ENCODE results near the gene FRYL. TPM values are rescaled to one million over a fixed set of nuclear protein-coding genes. Genes with fewer than 3 reads are reported as not detected.

FRYL gene
- total and polyA plus RNA-seq, 2 of the 8 experiments (the other 6 are each of a cell fraction or from before 2014, with no cell fraction given), result 8.0 to 36.5 TPM

- Histone ChIP-seq H2BK15ac (ENCODE audit: low read length) (no peak overlapping the region), H3K9ac (replicated peaks in 1 of 4; ENCODE audit: extremely low read depth in 1 of 4, low read depth in 3 of 4, low read length in 3 of 4) (no peak overlapping the region), H3K79me1 (ENCODE audit: low read depth, low read length) (no peaks in the 10 kb centered on the region), H3K9me3 (ENCODE audit: insufficient read depth in 2 of 2, low read depth in 1 of 2, low read length in 1 of 2) (no peaks in the 10 kb centered on the region), H3K4me3 (ENCODE audit: extremely low read depth in 1 of 4, insufficient read depth in 2 of 4, low read depth in 3 of 4, low read length in 4 of 4) (no peak overlapping the region), H3K56ac (replicated peaks; ENCODE audit: insufficient read length, low read depth, low read length) (no peak overlapping the region), H3K18ac (ENCODE audit: extremely low read depth, low read length) (no peak overlapping the region), H2AK5ac (ENCODE audit: low read depth, low read length) (no peak overlapping the region), H2BK5ac (ENCODE audit: low read depth, low read length) (no peak overlapping the region), H2AFZ (ENCODE audit: low read length) (no peak overlapping the region), H3K36me3 (ENCODE audit: control insufficient read depth in 2 of 4, insufficient read depth in 4 of 4, low read length in 3 of 4) (no peaks in the 10 kb centered on the region), H3K27me3 (replicated peaks in 1 of 4; ENCODE audit: control insufficient read depth in 3 of 4, extremely low read depth in 1 of 4, insufficient read depth in 3 of 4, low read length in 3 of 4) (no peaks in the 10 kb centered on the region), H2BK12ac (ENCODE audit: low read depth, low read length) (no peak overlapping the region), H3K23ac (ENCODE audit: insufficient read length) (no peak overlapping the region), H4K8ac (ENCODE audit: extremely low read depth, insufficient read depth, low read length) (no peak overlapping the region), H4K5ac (ENCODE audit: insufficient read length, low read depth, low read length) (no peak overlapping the region), H4K20me1 (replicated peaks in 1 of 2; ENCODE audit: control insufficient read depth in 1 of 2, insufficient read depth in 2 of 2, low read length in 2 of 2) (no peaks in the 10 kb centered on the region), H3K23me2 (ENCODE audit: low read depth, low read length) (no peaks in the 10 kb centered on the region), H3K4ac (replicated peaks; ENCODE audit: insufficient read length, low read depth, low read length) (no peak overlapping the region), H2BK20ac (ENCODE audit: low read length) (no peak overlapping the region), H3K14ac (ENCODE audit: insufficient read length) (no peak overlapping the region), H4K91ac (replicated peaks; ENCODE audit: insufficient read length, low read length) (no peak overlapping the region), H2BK120ac (replicated peaks; ENCODE audit: low read depth, low read length) (no peak overlapping the region), H3K4me1 (replicated peaks in 1 of 4; ENCODE audit: control insufficient read depth in 3 of 4, insufficient read depth in 4 of 4, low read length in 3 of 4) (peaks cover 0 to 2% (median 0%) of the 10 kb centered on the region in 4 experiments; a peak in 1 of 7 replicates), H3K4me2 (ENCODE audit: insufficient read depth in 1 of 2, low read depth in 2 of 2, low read length in 2 of 2) (no peak overlapping the region), H3K27ac (ENCODE audit: low read depth, low read length) (no peak overlapping the region), H3K79me2 (ENCODE audit: control insufficient read depth in 1 of 2, insufficient read depth in 2 of 2, low read length in 2 of 2) (no peaks in the 10 kb centered on the region)
- WGBS, 2 experiments (ENCODE audit: extremely low coverage in 1 of 2, insufficient coverage in 1 of 2, insufficient read length in 1 of 2, insufficient replicate concordance in 2 of 2, low coverage in 1 of 2, low lambda C conversion rate in 2 of 2, missing lambda C conversion rate in 1 of 2), result 75% methylated on average over 3 of the region's 5 CpGs; no CpG with 5 or more reads in 1 of the 2 experiments
- TF ChIP-seq CBX5 (IDR thresholded peaks at IDR 0.05; ENCODE audit: low read depth, low read length) (no peak), ASH2L (IDR thresholded peaks at IDR 0.05; ENCODE audit: low read length) (no peak), KDM4A (IDR thresholded peaks at IDR 0.05; ENCODE audit: low read depth, low read length, severe bottlenecking) (no peak), RBBP5 (IDR thresholded peaks at IDR 0.05; ENCODE audit: borderline replicate concordance, low read depth, low read length) (no peak), SP4 (IDR thresholded peaks at IDR 0.05; ENCODE audit: low read length) (no peak), SAP30 (IDR thresholded peaks at IDR 0.05; ENCODE audit: insufficient read depth, insufficient replicate concordance, low read length) (no peak), JUND (IDR thresholded peaks at IDR 0.05; ENCODE audit: low read length) (no peak), EZH2 (IDR thresholded peaks at IDR 0.05; ENCODE audit: low read depth, low read length, severe bottlenecking) (no peak), E2F6 (IDR thresholded peaks at IDR 0.05) (no peak), FOSL1 (IDR thresholded peaks at IDR 0.05; ENCODE audit: insufficient read depth, low read depth, low read length) (no peak), SIX5 (IDR thresholded peaks at IDR 0.05; ENCODE audit: low read depth, low read length) (no peak), KDM5A (IDR thresholded peaks at IDR 0.05; ENCODE audit: low read length) (no peak), POU5F1 (IDR thresholded peaks at IDR 0.05; ENCODE audit: low read depth, low read length) (no peak), RXRA (IDR thresholded peaks at IDR 0.05; ENCODE audit: insufficient read depth, low read depth, low read length) (no peak)
- no peak for FAIRE-seq
- DNase-seq (ENCODE audit: low read depth in 1 of 2, low spot score in 2 of 2), result no peak
- CTCF ChIA-PET (ENCODE audit: partially characterized antibody), result interaction anchor here (3.1 kb wide), 1 partner anchor 22 kb away, joined by 9 read pairs; no protein-coding TSS in a partner anchor
- POLR2A ChIA-PET (ENCODE audit: partially characterized antibody), result interaction anchor here (0.6 to 0.7 kb wide), 2 partner anchors 17 to 60 kb away, joined by 3 to 4 read pairs; no protein-coding TSS in a partner anchor
Observed at GRCh38 chr4:48467891-48468290, 312.2 kb downstream of the FRYL start.

All from H1 (cell line).